ENCODE measurements around the gene ARL14EP.

ARL14EP gene

GRCh38 chr11:30322826-30323710, at the start of gene ARL14EP:
Gene ARL14EP, plus strand, starts transcription at chr11:30323104. Its CDS starts 7,845 bp downstream, at chr11:30330949.
- in situ Hi-C loops (cut with MboI; ENCODE audit: low sequenced_read_pairs): no loop called here

DNA sequence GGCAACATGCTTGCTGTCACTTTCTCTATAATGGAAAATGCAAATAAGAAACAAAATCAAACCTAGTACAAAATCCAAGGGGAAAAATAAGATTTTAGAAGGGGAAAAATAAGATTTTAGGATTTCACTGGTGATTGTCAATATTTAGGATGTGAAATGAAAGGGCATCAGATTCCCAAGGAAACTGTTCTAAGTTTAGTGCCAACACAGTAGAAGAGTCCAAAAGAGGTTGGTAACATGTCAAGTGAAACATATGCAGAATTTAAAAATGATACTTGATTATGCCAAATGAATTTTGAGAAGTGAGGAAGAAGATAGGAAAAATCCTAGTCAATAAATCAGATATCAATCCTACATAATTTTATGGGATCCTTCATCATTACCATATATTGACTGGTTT, 45.7 kb upstream of the ARL14EP start:
- in situ Hi-C loops (cut with MboI; ENCODE audit: low sequenced_read_pairs): no loop called here

GRCh38 chr11:30279796-30280195, 43.1 kb upstream of the ARL14EP start:
- in situ Hi-C loops (cut with MboI; ENCODE audit: low sequenced_read_pairs): no loop called here

- in situ Hi-C loops (cut with MboI; ENCODE audit: low sequenced_read_pairs): no loop called here
These were observed 41.2 kb upstream of the ARL14EP start for GRCh38 chr11:30281476-30282288.

- in situ Hi-C loops (cut with MboI; ENCODE audit: low sequenced_read_pairs): no loop called here
These were observed 40.6 kb upstream of the ARL14EP start for GRCh38 chr11:30282289-30282631.

GRCh38 chr11:30284836-30285235, 38.1 kb upstream of the ARL14EP start:
- in situ Hi-C loops (cut with MboI; ENCODE audit: low sequenced_read_pairs): no loop called here

- in situ Hi-C loops (cut with MboI; ENCODE audit: low sequenced_read_pairs): no loop called here
These were observed 37.3 kb upstream of the ARL14EP start for GRCh38 chr11:30285416-30286121.

DNA sequence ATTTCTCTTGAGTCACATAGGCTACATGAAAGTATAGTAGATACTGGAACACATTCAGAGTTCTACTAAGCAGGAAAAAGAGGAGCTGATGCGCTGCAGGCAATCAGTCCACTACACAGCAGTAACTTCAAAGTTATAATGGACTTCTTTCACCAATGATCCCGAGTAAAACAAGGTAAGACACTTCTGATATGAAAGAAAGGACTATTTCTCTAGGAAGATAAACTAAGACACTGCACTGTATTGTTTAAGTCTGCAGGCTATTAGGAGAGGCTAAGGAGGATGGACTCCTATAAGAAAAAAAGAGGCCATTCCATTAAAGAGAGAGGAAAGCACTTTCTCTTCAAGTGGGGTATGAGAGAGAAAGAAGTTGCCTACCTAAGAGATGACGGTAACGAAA, 31.6 kb upstream of the ARL14EP start:
- in situ Hi-C loops (cut with MboI; ENCODE audit: low sequenced_read_pairs): no loop called here

DNA sequence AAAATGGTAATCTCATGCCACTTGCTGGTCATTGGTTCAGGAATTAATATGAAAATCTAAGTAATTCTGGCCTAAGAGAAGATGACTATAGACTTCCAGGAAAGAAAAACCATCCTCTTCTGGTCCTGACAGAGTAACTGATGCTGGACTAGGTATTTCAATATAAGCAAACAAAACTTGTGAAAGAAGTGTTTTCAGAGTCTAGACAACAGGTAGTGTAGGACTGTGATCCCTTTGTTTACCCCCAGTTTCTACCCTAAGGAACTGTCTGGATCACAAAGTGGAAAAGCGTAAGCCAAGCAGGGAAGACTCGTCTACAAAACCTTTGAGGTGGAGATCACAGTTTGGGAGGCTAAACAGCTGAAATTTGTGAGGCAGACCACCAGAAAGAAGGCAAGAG, 30.4 kb upstream of the ARL14EP start:
- in situ Hi-C loops (cut with MboI; ENCODE audit: low sequenced_read_pairs): no loop called here

DNA sequence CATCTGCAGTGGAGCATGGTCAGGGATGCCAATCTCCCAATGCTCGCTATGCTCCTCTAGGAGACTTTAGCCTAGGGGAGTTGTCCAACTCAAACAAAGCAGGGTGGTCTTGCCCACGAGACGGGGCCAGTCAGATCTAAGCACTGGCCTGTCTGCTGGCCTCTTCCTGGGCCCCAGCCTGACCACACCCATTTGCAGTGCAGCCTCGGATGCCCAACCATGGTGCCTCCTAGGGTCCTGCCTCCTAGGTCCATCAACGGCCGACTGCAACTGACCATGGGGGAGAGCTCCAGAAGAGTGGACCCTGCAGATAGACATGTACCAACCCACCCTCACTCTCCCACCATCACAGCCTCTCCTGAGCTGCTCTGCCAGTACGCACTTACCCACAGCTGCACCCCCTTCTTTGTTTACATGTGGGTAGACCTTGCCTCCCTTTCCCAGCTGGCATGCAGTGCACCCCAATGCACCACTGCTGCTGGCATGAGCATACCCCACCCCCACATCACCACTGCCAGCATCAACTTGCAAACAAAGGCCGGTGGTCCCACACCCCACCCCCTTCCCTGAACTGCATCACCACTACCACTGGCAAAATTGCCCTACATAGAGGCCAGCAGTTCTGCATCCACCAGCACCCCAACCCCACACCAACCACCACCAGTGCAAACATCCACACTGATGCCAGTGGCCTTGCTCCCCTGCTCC, 27.6 kb upstream of the ARL14EP start:
- in situ Hi-C loops (cut with MboI; ENCODE audit: low sequenced_read_pairs): no loop called here

GRCh38 chr11:30304620-30305019, 18.3 kb upstream of the ARL14EP start:
- in situ Hi-C loops (cut with MboI; ENCODE audit: low sequenced_read_pairs): no loop called here

GRCh38 chr11:30310623-30311022, 12.3 kb upstream of the ARL14EP start:
- in situ Hi-C loops (cut with MboI; ENCODE audit: low sequenced_read_pairs): no loop called here

GRCh38 chr11:30311189-30311588, 11.7 kb upstream of the ARL14EP start:
- in situ Hi-C loops (cut with MboI; ENCODE audit: low sequenced_read_pairs): no loop called here

- in situ Hi-C loops (cut with MboI; ENCODE audit: low sequenced_read_pairs): no loop called here
These were observed 10.7 kb upstream of the ARL14EP start for GRCh38 chr11:30312243-30312642.

DNA sequence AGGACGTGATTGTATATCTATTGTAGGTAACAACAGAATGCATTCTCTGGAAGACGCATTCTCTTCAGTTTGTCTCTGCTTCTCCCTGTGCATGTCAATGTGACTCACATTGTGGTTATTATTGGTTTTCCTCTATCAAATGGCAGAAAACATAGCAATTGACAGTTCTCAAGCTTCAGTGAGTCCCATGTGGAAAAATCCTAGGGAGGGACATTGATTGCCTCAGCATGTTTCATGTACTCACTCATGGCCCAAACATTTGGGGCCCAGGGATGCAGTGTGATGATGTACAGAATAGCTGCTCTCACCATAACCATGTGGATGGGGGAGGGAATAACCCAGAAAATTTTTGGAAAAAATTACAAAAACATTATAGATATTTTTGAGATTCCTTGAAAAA, 9.3 kb upstream of the ARL14EP start:
- in situ Hi-C loops (cut with MboI; ENCODE audit: low sequenced_read_pairs): no loop called here

- in situ Hi-C loops (cut with MboI; ENCODE audit: low sequenced_read_pairs): no loop called here
These were observed 8.3 kb upstream of the ARL14EP start for GRCh38 chr11:30314625-30315024.

DNA sequence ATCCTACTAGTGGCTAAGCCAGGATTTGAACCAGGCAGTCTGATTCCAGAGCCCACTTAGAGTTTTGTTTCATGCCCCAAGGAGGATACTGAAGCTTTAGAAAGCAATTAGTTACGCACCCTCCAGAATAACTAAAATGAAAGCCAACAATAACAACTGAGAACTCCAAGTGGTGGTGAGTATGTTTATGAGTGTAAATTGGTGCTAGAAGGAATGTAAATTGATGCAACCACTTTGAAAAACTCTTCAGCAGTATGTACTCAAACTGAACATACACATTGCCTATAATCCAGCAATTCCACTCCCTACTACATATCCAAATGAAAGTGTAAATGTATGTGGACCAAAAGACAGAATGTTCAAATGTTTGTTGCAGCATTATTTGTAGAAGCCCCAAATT, 6.7 kb upstream of the ARL14EP start:
- in situ Hi-C loops (cut with MboI; ENCODE audit: low sequenced_read_pairs): no loop called here

DNA sequence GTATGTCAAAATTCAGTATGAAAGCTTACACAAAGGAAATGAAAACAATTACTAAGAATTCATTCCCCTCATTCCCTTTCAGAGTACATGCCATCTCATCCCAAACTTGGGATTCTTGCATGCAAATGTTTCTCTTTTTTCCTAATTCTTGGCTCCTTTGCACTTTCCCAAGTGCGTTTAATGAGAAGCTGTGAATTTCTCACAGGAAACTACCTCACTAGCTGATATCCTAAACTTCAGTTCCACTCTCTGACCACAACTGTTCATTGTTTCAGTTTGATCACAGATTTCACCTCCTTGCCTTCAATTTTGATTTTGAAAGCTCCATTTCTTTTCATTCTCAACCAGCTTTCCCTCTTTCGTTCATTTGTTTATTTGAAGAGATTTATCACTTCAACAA, 5.9 kb upstream of the ARL14EP start:
- in situ Hi-C loops (cut with MboI; ENCODE audit: low sequenced_read_pairs): no loop called here

DNA sequence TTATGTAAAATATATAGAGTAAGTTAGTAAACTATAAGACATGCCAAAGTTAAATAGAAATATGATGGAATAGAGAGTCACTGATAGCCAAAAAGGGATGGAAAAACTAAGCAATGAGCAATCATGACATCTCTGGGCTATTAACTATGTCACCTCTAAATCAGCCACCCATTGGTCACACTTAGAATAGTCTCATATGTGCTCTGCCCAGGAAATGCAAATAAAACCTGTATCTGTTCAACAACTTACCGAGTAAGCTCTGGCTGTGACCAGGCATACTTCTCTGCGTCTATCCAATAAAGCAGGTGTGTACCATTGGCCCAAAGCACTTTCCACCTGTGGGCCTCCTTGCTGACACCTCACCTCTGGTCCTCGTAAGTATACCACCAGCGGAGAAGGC, 1.6 kb upstream of the ARL14EP start:
- in situ Hi-C loops (cut with MboI; ENCODE audit: low sequenced_read_pairs): no loop called here

GRCh38 chr11:30322191-30322590, 713 bp upstream of the ARL14EP start:
- in situ Hi-C loops (cut with MboI; ENCODE audit: low sequenced_read_pairs): no loop called here

All from HL-60/S4 treated with phorbol 12-myristate 13-acetate at 8.2 ng/mL for 4 days and 3 days (cell line).